OCI-LY1 (cell line): ENCODE results near the gene MUC12.

Source experiments
- H2AFZ ChIP-seq: fragments of 200-600 bp; sonication (generic), shearing (Covaris generic); 2 replicates; pipeline ENCODE4 v1.6.0; 2014; ENCODE audit warnings: antibody characterized with exemption, mild to moderate bottlenecking, low read length
- H3F3A ChIP-seq: fragments of 200-600 bp; sonication (generic), shearing (Covaris generic); 2 replicates; pipeline ENCODE4 v1.6.0; 2014; ENCODE audit warnings: mild to moderate bottlenecking, antibody characterized with exemption, low read length, moderate library complexity; ENCODE audit not compliant: insufficient read depth
- H3K27ac ChIP-seq: fragments of 200-600 bp; sonication (generic); 2 replicates; pipeline ENCODE4 v1.5.1; 2014; ENCODE audit warnings: low read length, mixed run types, mild to moderate bottlenecking, low read depth; ENCODE audit not compliant: poor library complexity, severe bottlenecking
- H3K27me3 ChIP-seq: fragments of 200-600 bp; sonication (generic); 2 replicates; pipeline ENCODE4 v1.6.0; 2014; ENCODE audit warnings: antibody characterized with exemption, mild to moderate bottlenecking, low read length, moderate library complexity; ENCODE audit not compliant: insufficient read depth
- H3K36me3 ChIP-seq: fragments of 200-600 bp; sonication (generic); 2 replicates; pipeline ENCODE4 v1.6.1; 2014; ENCODE audit warnings: mild to moderate bottlenecking, antibody characterized with exemption, low read length, moderate library complexity, mixed read lengths; ENCODE audit not compliant: insufficient read depth
- H3K4me1 ChIP-seq: fragments of 200-600 bp; sonication (generic); 2 replicates; pipeline ENCODE4 v1.5.1; 2014; ENCODE audit warnings: mild to moderate bottlenecking, low read length, moderate library complexity; ENCODE audit not compliant: insufficient read depth, severe bottlenecking
- H3K4me2 ChIP-seq: fragments of 200-600 bp; sonication (generic), shearing (Covaris generic); 2 replicates; pipeline ENCODE4 v1.6.1; 2014; ENCODE audit warnings: low read length
- H3K4me3 ChIP-seq: fragments of 200-600 bp; sonication (generic); 2 replicates; pipeline ENCODE4 v1.5.1; 2014; ENCODE audit warnings: low read length, low read depth, mild to moderate bottlenecking, mixed read lengths; ENCODE audit not compliant: poor library complexity, severe bottlenecking
- H3K79me2 ChIP-seq: fragments of 200-600 bp; shearing (Covaris generic); 2 replicates; pipeline ENCODE4 v1.6.1; 2016; ENCODE audit warnings: mixed run types, low read length, mixed read lengths; ENCODE audit not compliant: insufficient read depth
- H3K9ac ChIP-seq: fragments of 200-600 bp; sonication (generic), shearing (Covaris generic); 2 replicates; pipeline ENCODE4 v1.6.1; 2014; ENCODE audit warnings: mild to moderate bottlenecking, low read length, mixed read lengths
- H3K9me2 ChIP-seq: fragments of 200-600 bp; sonication (generic), shearing (Covaris generic); 2 replicates; pipeline ENCODE4 v1.6.1; 2014; ENCODE audit warnings: low read depth, mild to moderate bottlenecking, low read length, mixed read lengths
- H3K9me3 ChIP-seq: fragments of 200-600 bp; shearing (Covaris generic); 2 replicates; pipeline ENCODE4 v1.6.1; 2014; ENCODE audit warnings: low read length, mixed read lengths
- H4K20me1 ChIP-seq: fragments of 200-600 bp; sonication (generic), shearing (Covaris generic); 2 replicates; pipeline ENCODE4 v1.6.0; 2016; ENCODE audit warnings: mild to moderate bottlenecking, low read length; ENCODE audit not compliant: insufficient read depth
- CTCF ChIP-seq: fragments of 200-600 bp; sonication (generic), shearing (Covaris generic); IDR thresholded peaks from 2 replicates; pipeline ENCODE4 v1.5.1; 2017; ENCODE audit warnings: mild to moderate bottlenecking, antibody characterized with exemption, low read length, moderate library complexity, mixed read lengths
- EZH2 ChIP-seq: fragments of 200-600 bp; sonication (generic), shearing (Covaris generic); IDR thresholded peaks from 2 replicates; pipeline ENCODE4 v1.8.0; 2017; ENCODE audit warnings: borderline replicate concordance, mixed run types, mild to moderate bottlenecking, antibody characterized with exemption, low read length, moderate library complexity, mixed read lengths

The MUC12 gene

GRCh38 chr7:100949227-100949932 lies 20.0 kb upstream of the MUC12 start, which contains the start of gene MUC3A:
Gene MUC3A (plus strand): TSS chr7:100949534. CDS start chr7:100949625, 91 bp downstream.
- Histone ChIP-seq H3K27me3 (0 out of 2 replicates have a peak, but pooled peaks cover 11% of the 10 kb centered on the region), H3K27ac (no peak within 1 kb of the TSS), H3K9ac (no peak within 1 kb of the TSS), H2AFZ (no peak within 1 kb of the TSS), H3K9me2 (no peaks in the 10 kb centered on the region), H3K4me1 (no peaks in the 10 kb centered on the region), H3K79me2 (no peaks in the 10 kb centered on the region), H4K20me1 (no peaks in the 10 kb centered on the region), H3K4me3 (no peak within 1 kb of the TSS), H3K9me3 (no peaks in the 10 kb centered on the region), H3K36me3 (no peaks in the 10 kb centered on the region), H3F3A (no peaks in the 10 kb centered on the region), H3K4me2 (no peak within 1 kb of the TSS)
- no peak for TF ChIP-seq CTCF
- no peak for TF ChIP-seq EZH2

- Histone ChIP-seq H4K20me1 (no peaks in the 10 kb centered on the region), H3K4me3 (no peak overlapping the region), H3K9me3 (no peaks in the 10 kb centered on the region), H3K9ac (no peak overlapping the region), H3K79me2 (no peaks in the 10 kb centered on the region), H2AFZ (no peak overlapping the region), H3K36me3 (no peaks in the 10 kb centered on the region), H3K4me1 (no peaks in the 10 kb centered on the region), H3F3A (no peaks in the 10 kb centered on the region), H3K27ac (no peak overlapping the region), H3K9me2 (no peaks in the 10 kb centered on the region), H3K4me2 (no peak overlapping the region), H3K27me3 (0 out of 2 replicates have a peak, but pooled peaks cover 11% of the 10 kb centered on the region)
- TF ChIP-seq EZH2: no peak
- TF ChIP-seq CTCF: no peak
These were observed 19.4 kb upstream of the MUC12 start for GRCh38 chr7:100949933-100950443.

DNA sequence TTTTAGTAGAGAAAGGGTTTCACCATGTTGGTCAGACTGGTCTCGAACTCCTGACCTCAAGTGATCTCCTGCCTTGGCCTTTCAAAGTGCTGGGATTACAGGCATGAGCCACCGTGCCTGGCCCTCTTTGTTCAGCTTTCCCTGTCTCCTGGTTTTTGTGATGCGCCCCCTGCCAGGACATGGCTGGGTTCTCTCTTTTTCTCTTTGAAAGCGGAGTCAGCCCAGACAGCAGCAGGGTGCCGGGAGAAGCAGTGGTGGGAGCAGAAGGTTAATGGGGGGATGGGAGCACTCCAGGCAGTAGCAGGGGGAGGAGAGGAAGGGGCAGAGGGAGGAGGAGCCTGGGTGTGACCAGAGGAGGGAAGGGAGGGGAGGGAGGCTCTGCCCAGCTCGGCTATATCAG lies 18.2 kb upstream of the MUC12 start:
- Histone ChIP-seq H3K27me3 (0 out of 2 replicates have a peak, but pooled peaks cover 11% of the 10 kb centered on the region), H3K4me3 (no peak overlapping the region), H3K9me3 (no peaks in the 10 kb centered on the region), H3K36me3 (no peaks in the 10 kb centered on the region), H3K9ac (no peak overlapping the region), H3K4me1 (no peaks in the 10 kb centered on the region), H3K9me2 (no peaks in the 10 kb centered on the region), H3K27ac (no peak overlapping the region), H3K79me2 (no peaks in the 10 kb centered on the region), H2AFZ (no peak overlapping the region), H3F3A (no peaks in the 10 kb centered on the region), H3K4me2 (no peak overlapping the region), H4K20me1 (no peaks in the 10 kb centered on the region)
- no peak for TF ChIP-seq EZH2
